ENCODE data around the gene GPRASP3.

The GPRASP3 gene

DNA sequence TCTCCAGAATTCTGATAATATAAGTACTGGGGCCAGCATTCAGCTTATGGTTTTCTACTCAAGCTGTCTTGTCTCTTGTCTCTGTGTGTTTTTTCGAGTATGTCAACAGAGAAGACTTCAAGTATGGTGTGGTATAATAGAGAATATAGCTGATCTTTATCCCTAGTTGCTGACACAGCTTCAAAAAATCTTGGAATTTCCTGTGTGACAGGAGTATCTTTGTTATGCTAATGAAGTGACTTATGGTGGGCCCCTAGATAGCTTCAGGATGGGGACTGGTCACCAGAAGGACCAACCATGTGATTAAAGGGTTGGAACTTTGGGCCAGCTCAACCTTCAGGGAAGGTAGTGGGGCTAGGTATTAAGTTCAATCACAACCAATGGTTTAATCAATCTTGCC, 2.9 kb downstream of the GPRASP3 start:
- Histone ChIP-seq H3K4me1 (ENCODE audit: insufficient read depth, insufficient read length) (no peaks in the 10 kb centered on the region), H3K4me3 (ENCODE audit: insufficient read length, low read depth) (no peak overlapping the region), H3K9me3 (ENCODE audit: insufficient read depth, low read length) (no peaks in the 10 kb centered on the region), H3K36me3 (ENCODE audit: insufficient read depth, insufficient read length, low read length) (no peaks in the 10 kb centered on the region), H3K27me3 (ENCODE audit: insufficient read depth, insufficient read length) (no peaks in the 10 kb centered on the region), H3K9ac (ENCODE audit: insufficient read length, low read depth) (no peak overlapping the region)
- no peak for TF ChIP-seq YY1 (IDR thresholded peaks at IDR 0.05; ENCODE audit: insufficient read depth, insufficient read length)
- no peak for TF ChIP-seq SUZ12 (IDR thresholded peaks at IDR 0.05; ENCODE audit: extremely low read depth, insufficient read depth, insufficient read length)
- no peak for TF ChIP-seq ZNF274 (IDR thresholded peaks at IDR 0.05; ENCODE audit: low read depth, low read length)
- no peak for DNase-seq (ENCODE audit: low read depth, low spot score)

GRCh38 chrX:102727761-102728160, 7.2 kb downstream of the GPRASP3 start:
- no peaks in the 10 kb centered on the region for H3K36me3 ChIP-seq (ENCODE audit: insufficient read depth, insufficient read length, low read length)
- H3K27me3 ChIP-seq (ENCODE audit: insufficient read depth, insufficient read length), result no peaks in the 10 kb centered on the region
- TF ChIP-seq YY1 (IDR thresholded peaks at IDR 0.05; ENCODE audit: insufficient read depth, insufficient read length) (no peak), SUZ12 (IDR thresholded peaks at IDR 0.05; ENCODE audit: extremely low read depth, insufficient read depth, insufficient read length) (no peak), ZNF274 (IDR thresholded peaks at IDR 0.05; ENCODE audit: low read depth, low read length) (no peak)
- H3K9me3 ChIP-seq (ENCODE audit: insufficient read depth, low read length), result no peaks in the 10 kb centered on the region
- H3K9ac ChIP-seq (ENCODE audit: insufficient read length, low read depth), result no peak overlapping the region
- no peak for DNase-seq (ENCODE audit: low read depth, low spot score)
- no peaks in the 10 kb centered on the region for H3K4me1 ChIP-seq (ENCODE audit: insufficient read depth, insufficient read length)
- no peak overlapping the region for H3K4me3 ChIP-seq (ENCODE audit: insufficient read length, low read depth)

- no peak for TF ChIP-seq YY1 (IDR thresholded peaks at IDR 0.05; ENCODE audit: insufficient read depth, insufficient read length)
- TF ChIP-seq SUZ12 (IDR thresholded peaks at IDR 0.05; ENCODE audit: extremely low read depth, insufficient read depth, insufficient read length), result no peak
- no peak for TF ChIP-seq ZNF274 (IDR thresholded peaks at IDR 0.05; ENCODE audit: low read depth, low read length)
Measured at GRCh38 chrX:102728646-102729045, 8.1 kb downstream of the GPRASP3 start.

GRCh38 chrX:102739657-102740056, 19.1 kb downstream of the GPRASP3 start:
- Histone ChIP-seq H3K4me3 (ENCODE audit: insufficient read length, low read depth) (no peak overlapping the region), H3K4me1 (ENCODE audit: insufficient read depth, insufficient read length) (no peaks in the 10 kb centered on the region), H3K36me3 (ENCODE audit: insufficient read depth, insufficient read length, low read length) (no peaks in the 10 kb centered on the region), H3K9me3 (ENCODE audit: insufficient read depth, low read length) (no peaks in the 10 kb centered on the region), H3K9ac (ENCODE audit: insufficient read length, low read depth) (no peak overlapping the region), H3K27me3 (ENCODE audit: insufficient read depth, insufficient read length) (no peaks in the 10 kb centered on the region)
- TF ChIP-seq YY1 (IDR thresholded peaks at IDR 0.05; ENCODE audit: insufficient read depth, insufficient read length), result no peak
- no peak for TF ChIP-seq ZNF274 (IDR thresholded peaks at IDR 0.05; ENCODE audit: low read depth, low read length)
- no peak for TF ChIP-seq SUZ12 (IDR thresholded peaks at IDR 0.05; ENCODE audit: extremely low read depth, insufficient read depth, insufficient read length)
- no peak for DNase-seq (ENCODE audit: low read depth, low spot score)

More at GRCh38 chrX:102728646-102729045, 8.1 kb downstream of the GPRASP3 start:
- Histone ChIP-seq H3K4me1 (ENCODE audit: insufficient read depth, insufficient read length) (no peaks in the 10 kb centered on the region), H3K27me3 (ENCODE audit: insufficient read depth, insufficient read length) (no peaks in the 10 kb centered on the region), H3K9me3 (ENCODE audit: insufficient read depth, low read length) (no peaks in the 10 kb centered on the region), H3K36me3 (ENCODE audit: insufficient read depth, insufficient read length, low read length) (no peaks in the 10 kb centered on the region), H3K9ac (ENCODE audit: insufficient read length, low read depth) (no peak overlapping the region), H3K4me3 (ENCODE audit: insufficient read length, low read depth) (no peak overlapping the region)
- no peak for DNase-seq (ENCODE audit: low read depth, low spot score)

- Histone ChIP-seq H3K9me3 (ENCODE audit: insufficient read depth, low read length) (no peaks in the 10 kb centered on the region), H3K4me1 (ENCODE audit: insufficient read depth, insufficient read length) (no peaks in the 10 kb centered on the region), H3K36me3 (ENCODE audit: insufficient read depth, insufficient read length, low read length) (peaks cover 16% of the 10 kb centered on the region), H3K27me3 (ENCODE audit: insufficient read depth, insufficient read length) (no peaks in the 10 kb centered on the region), H3K9ac (ENCODE audit: insufficient read length, low read depth) (no peak overlapping the region), H3K4me3 (ENCODE audit: insufficient read length, low read depth) (no peak overlapping the region)
- TF ChIP-seq SUZ12 (IDR thresholded peaks at IDR 0.05; ENCODE audit: extremely low read depth, insufficient read depth, insufficient read length) (no peak), YY1 (IDR thresholded peaks at IDR 0.05; ENCODE audit: insufficient read depth, insufficient read length) (no peak), ZNF274 (IDR thresholded peaks at IDR 0.05; ENCODE audit: low read depth, low read length) (no peak)
- DNase-seq (ENCODE audit: low read depth, low spot score), result no peak
Measured at GRCh38 chrX:102744307-102744706, 23.8 kb downstream of the GPRASP3 start.

DNA sequence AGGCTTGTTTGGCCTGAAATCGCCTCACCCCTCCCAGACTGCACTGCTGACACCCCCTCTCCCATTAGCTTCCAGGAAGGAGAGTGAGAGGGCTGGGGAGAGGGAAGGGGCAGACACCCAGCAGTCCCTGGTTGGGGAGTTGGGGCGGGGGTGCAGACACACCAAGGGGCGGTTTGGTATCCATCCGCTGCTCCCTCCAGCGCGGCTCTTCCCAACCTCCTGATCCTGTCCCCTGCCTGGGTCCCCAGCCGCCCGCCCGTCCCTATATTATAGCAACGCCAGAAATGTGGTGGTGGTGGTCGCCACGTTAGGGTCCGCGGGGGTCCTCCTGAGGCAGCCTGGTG, 24.9 kb downstream of the GPRASP3 start:
- TF ChIP-seq ZNF274 (IDR thresholded peaks at IDR 0.05; ENCODE audit: low read depth, low read length) (no peak), YY1 (IDR thresholded peaks at IDR 0.05; ENCODE audit: insufficient read depth, insufficient read length) (no peak), SUZ12 (IDR thresholded peaks at IDR 0.05; ENCODE audit: extremely low read depth, insufficient read depth, insufficient read length) (no peak)
- Histone ChIP-seq H3K9ac (ENCODE audit: insufficient read length, low read depth) (peak overlapping the region; percentile 81), H3K27me3 (ENCODE audit: insufficient read depth, insufficient read length) (no peaks in the 10 kb centered on the region), H3K36me3 (ENCODE audit: insufficient read depth, insufficient read length, low read length) (peaks cover 20% of the 10 kb centered on the region), H3K9me3 (ENCODE audit: insufficient read depth, low read length) (no peaks in the 10 kb centered on the region), H3K4me1 (ENCODE audit: insufficient read depth, insufficient read length) (no peaks in the 10 kb centered on the region), H3K4me3 (ENCODE audit: insufficient read length, low read depth) (peak overlapping the region; percentile 71)
- no peak for DNase-seq (ENCODE audit: low read depth, low spot score)

DNA sequence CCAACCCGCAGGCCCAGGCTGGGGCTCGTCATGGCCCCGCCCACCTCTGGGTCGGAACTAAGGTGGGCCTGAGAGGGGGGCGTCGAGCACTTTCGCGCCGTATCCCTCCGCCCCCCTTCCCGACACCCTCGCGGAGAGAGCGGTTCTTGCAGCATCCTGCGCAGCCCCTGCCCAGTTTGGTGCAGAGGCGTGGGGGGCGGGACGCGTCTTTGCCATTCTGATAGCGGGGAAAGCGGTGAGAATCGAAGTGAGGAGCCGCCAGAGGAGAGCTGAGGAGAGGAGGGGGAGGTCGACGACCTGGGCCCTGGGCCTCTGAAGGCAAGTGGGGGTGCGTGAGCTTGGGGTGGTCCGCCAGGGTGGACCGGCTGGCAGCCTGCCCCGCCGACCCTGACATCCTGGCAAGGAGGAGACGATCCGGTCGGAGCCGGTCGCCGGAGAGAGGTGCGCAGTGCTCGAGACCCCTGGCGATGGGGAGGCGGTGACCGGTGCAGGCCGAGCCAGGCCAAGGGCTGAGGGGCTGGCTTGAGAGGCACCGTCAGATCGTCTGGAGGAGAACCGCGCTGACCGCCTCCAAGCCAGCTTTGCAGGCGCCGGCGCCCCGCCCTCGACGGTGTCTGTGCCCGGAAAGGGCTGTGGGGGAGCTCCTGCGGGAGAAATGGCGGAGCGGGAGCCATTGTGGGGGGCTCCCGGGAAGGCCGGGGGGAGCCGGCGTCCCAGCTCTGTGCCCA, 25.5 kb downstream of the GPRASP3 start:
- Histone ChIP-seq H3K36me3 (ENCODE audit: insufficient read depth, insufficient read length, low read length) (peaks cover 20% of the 10 kb centered on the region), H3K4me1 (ENCODE audit: insufficient read depth, insufficient read length) (no peaks in the 10 kb centered on the region), H3K9me3 (ENCODE audit: insufficient read depth, low read length) (no peaks in the 10 kb centered on the region), H3K4me3 (ENCODE audit: insufficient read length, low read depth) (peak overlapping the region; percentile 71), H3K9ac (ENCODE audit: insufficient read length, low read depth) (peak overlapping the region; percentile 81), H3K27me3 (ENCODE audit: insufficient read depth, insufficient read length) (no peaks in the 10 kb centered on the region)
- DNase-seq (ENCODE audit: low read depth, low spot score), result no peak
- TF ChIP-seq SUZ12 (IDR thresholded peaks at IDR 0.05; ENCODE audit: extremely low read depth, insufficient read depth, insufficient read length), result no peak
